ENCODE measurements around the gene HOXC4.

GRCh38 chr12:54066408-54066807 is 12.8 kb downstream of the HOXC4 start:
- TF ChIP-seq ELK1 (IDR thresholded peaks at IDR 0.05; ENCODE audit: low read depth, low read length) (no peak), POLR2AphosphoS5 (IDR thresholded peaks at IDR 0.05; ENCODE audit: low read length) (no peak), YY1 (IDR thresholded peaks at IDR 0.05; ENCODE audit: low read depth, low read length) (no peak), CTCF (IDR thresholded peaks at IDR 0.05 in 2 of 3, conservative IDR thresholded peaks at IDR 0.05 in 1 of 3; ENCODE audit: control insufficient read depth in 2 of 3, extremely low read depth in 1 of 3, insufficient read depth in 1 of 3, low read depth in 3 of 3, low read length in 3 of 3) (no peak), SPI1 (IDR thresholded peaks at IDR 0.05; ENCODE audit: borderline replicate concordance, insufficient read depth, low read depth, low read length) (no peak), CHD4 (IDR thresholded peaks at IDR 0.05) (no peak), CBX3 (IDR thresholded peaks at IDR 0.05; ENCODE audit: borderline replicate concordance, low read depth) (no peak), ATF7 (IDR thresholded peaks at IDR 0.05; ENCODE audit: low read depth) (no peak), BCL11A (IDR thresholded peaks at IDR 0.05; ENCODE audit: low read depth, low read length) (no peak), MAX (IDR thresholded peaks at IDR 0.05; ENCODE audit: low read depth, low read length) (no peak), EZH2 (IDR thresholded peaks at IDR 0.05; ENCODE audit: borderline replicate concordance, control insufficient read depth, low read depth, low read length) (no peak), CBFB (IDR thresholded peaks at IDR 0.05; ENCODE audit: low read depth) (no peak), USF2 (IDR thresholded peaks at IDR 0.05; ENCODE audit: borderline replicate concordance, low read depth, low read length) (no peak)

Measured in GM12878 (cell line).